GM23338 (cell line): ENCODE measurements around the gene PTGR3. TPM values are rescaled to one million over a fixed set of nuclear protein-coding genes. Genes with fewer than 3 reads are reported as not detected.

Source experiments
- ATAC-seq: fragments of 200-7000 bp; cut with Tn5 transposase; 3 replicates; pipeline ENCODE4 v1.9.1; 2020
- DNase-seq: peaks from one replicate; pipeline ENCODE4 v3.0.0-alpha.2; 2015; ENCODE audit warnings: low spot score
- H2AFZ ChIP-seq: fragments of 200-600 bp; sonication (generic); 2 replicates; pipeline ENCODE4 v1.8.0; 2016; ENCODE audit warnings: antibody characterized with exemption, mild to moderate bottlenecking, moderate library complexity
- H3F3A ChIP-seq: fragments of 200-600 bp; sonication (generic); replicated peaks from 2 replicates; pipeline ENCODE4 v1.8.0; 2017; ENCODE audit warnings: antibody characterized with exemption, mixed run types, low read depth
- H3K27ac ChIP-seq: fragments of 200-600 bp; sonication (generic); 2 replicates; pipeline ENCODE4 v1.6.1; 2016; ENCODE audit warnings: low read depth
- H3K27me3 ChIP-seq: fragments of 200-600 bp; sonication (generic); 2 replicates; pipeline ENCODE4 v1.8.0; 2016; ENCODE audit warnings: mild to moderate bottlenecking, mixed run types, moderate library complexity; ENCODE audit not compliant: insufficient read depth
- H3K36me3 ChIP-seq: fragments of 200-600 bp; sonication (generic); 2 replicates; pipeline ENCODE4 v1.8.0; 2016; ENCODE audit warnings: mild to moderate bottlenecking; ENCODE audit not compliant: insufficient read depth
- H3K4me1 ChIP-seq: fragments of 200-600 bp; sonication (generic); 2 replicates; pipeline ENCODE4 v1.8.0; 2016; ENCODE audit warnings: mild to moderate bottlenecking, moderate library complexity; ENCODE audit not compliant: insufficient read depth
- H3K4me2 ChIP-seq: fragments of 200-600 bp; sonication (generic); 2 replicates; pipeline ENCODE4 v1.7.1; 2017; ENCODE audit warnings: mixed run types
- H3K4me3 ChIP-seq: fragments of 200-600 bp; sonication (generic); 2 replicates; pipeline ENCODE4 v1.6.1; 2016; ENCODE audit warnings: mixed run types
- H3K79me2 ChIP-seq: fragments of 200-600 bp; sonication (generic); replicated peaks from 2 replicates; pipeline ENCODE4 v1.8.0; 2017; ENCODE audit warnings: mild to moderate bottlenecking; ENCODE audit not compliant: insufficient read depth
- H3K9me2 ChIP-seq: fragments of 200-600 bp; sonication (generic); 2 replicates; pipeline ENCODE4 v1.8.0; 2017; ENCODE audit not compliant: insufficient read depth
- H4K20me1 ChIP-seq: fragments of 200-600 bp; sonication (generic); replicated peaks from 2 replicates; pipeline ENCODE4 v1.8.0; 2017; ENCODE audit warnings: mild to moderate bottlenecking; ENCODE audit not compliant: insufficient read depth
- H3K27ac Mint-ChIP-seq: 2 replicates; pipeline ENCODE4 v1.8.0; 2020; ENCODE audit warnings: inconsistent platforms, mild to moderate bottlenecking, moderate library complexity, mixed read lengths
- H3K27me3 Mint-ChIP-seq: 3 replicates; pipeline ENCODE4 v1.8.0; 2022; ENCODE audit warnings: low read depth, mild to moderate bottlenecking, moderate library complexity, mixed read lengths, inconsistent platforms; ENCODE audit not compliant: insufficient read depth, poor library complexity
- H3K36me3 Mint-ChIP-seq: 3 replicates; pipeline ENCODE4 v1.8.0; 2021; ENCODE audit warnings: low read depth, mild to moderate bottlenecking, inconsistent platforms, moderate library complexity, mixed read lengths
- H3K4me1 Mint-ChIP-seq: 3 replicates; pipeline ENCODE4 v1.8.0; 2020; ENCODE audit warnings: mild to moderate bottlenecking, inconsistent platforms, mixed read lengths
- H3K4me3 Mint-ChIP-seq: 3 replicates; pipeline ENCODE4 v1.8.0; 2021; ENCODE audit warnings: moderate library complexity, mild to moderate bottlenecking, inconsistent platforms, mixed read lengths
- H3K9me3 Mint-ChIP-seq: 3 replicates; pipeline ENCODE4 v1.8.0; 2020; ENCODE audit warnings: moderate library complexity, mild to moderate bottlenecking, inconsistent platforms, mixed read lengths
- CTCF ChIP-seq, 2 experiments: fragments of 200-600 bp in 1 of 2; sonication (generic) in 1 of 2; conservative IDR thresholded peaks; 2 replicates each; pipeline versions ENCODE4 v1.5.1 to v1.6.1; 2016 to 2017; ENCODE audit warnings: antibody characterized with exemption in 2 of 2, low read depth in 2 of 2, mild to moderate bottlenecking in 2 of 2, moderate library complexity in 1 of 2
- ETS1 ChIP-seq: IDR thresholded peaks from 2 replicates; pipeline ENCODE4 v1.6.1; 2016; ENCODE audit warnings: antibody characterized with exemption
- EZH2phosphoT487 ChIP-seq: fragments of 200-600 bp; sonication (generic); IDR thresholded peaks from one replicate; pipeline ENCODE4 v1.8.1; 2018; ENCODE audit warnings: antibody characterized with exemption; ENCODE audit not compliant: unreplicated experiment
- NANOG ChIP-seq: IDR thresholded peaks from 2 replicates; pipeline ENCODE4 v1.6.1; 2016; ENCODE audit warnings: antibody characterized with exemption, borderline replicate concordance
- POLR2AphosphoS5 ChIP-seq: IDR thresholded peaks from 2 replicates; pipeline ENCODE4 v1.6.1; 2016; ENCODE audit warnings: antibody characterized with exemption, low read depth
- STAT1 ChIP-seq: IDR thresholded peaks from one replicate; pipeline ENCODE4 v1.6.1; 2016; ENCODE audit warnings: antibody characterized with exemption; ENCODE audit not compliant: unreplicated experiment
- ZNF114 ChIP-seq: fragments of 250-450 bp; sonication (Bioruptor Pico); IDR thresholded peaks from 2 replicates; pipeline ENCODE4 v1.5.0; 2020; ENCODE audit warnings: mild to moderate bottlenecking, moderate library complexity
- ZNF331 ChIP-seq: fragments of 250-450 bp; sonication (Bioruptor Pico); IDR thresholded peaks from 2 replicates; pipeline ENCODE4 v1.5.0; 2020; ENCODE audit warnings: low read depth, mild to moderate bottlenecking, moderate library complexity
- ZNF462 ChIP-seq: fragments of 250-450 bp; sonication (Bioruptor Pico); IDR thresholded peaks from 2 replicates; pipeline ENCODE4 v1.5.0; 2020; ENCODE audit warnings: mild to moderate bottlenecking, moderate library complexity
- polyA plus RNA-seq: library from polyadenylated mRNA; unstranded; fragments of >200 nt; fragmentation: Nextera tagmentation; extraction: Ambion mirVana; gene quantifications from 2 replicates; pipeline ENCODE4 v1.2.1, GENCODE V29; 2016
- total RNA-seq: library from RNA; depleted of rRNA; stranded (reverse); fragments of >200 nt; shearing (Covaris generic); gene quantifications from 2 replicates; pipeline ENCODE4 v1.2.3, GENCODE V29; 2014

Gene PTGR3
- total and polyA plus RNA-seq, 2 experiments from 2014 or later: 0.84 to 1.5 TPM

GRCh38 chr18:75168619-75169018 lies 40.3 kb downstream of the PTGR3 start:
- H4K20me1 ChIP-seq: no peaks in the 10 kb centered on the region
- Mint-ChIP-seq H3K9me3 (no peaks in the 10 kb centered on the region), H3K4me3 (no peak overlapping the region), H3K27me3 (peaks cover 5% of the 10 kb centered on the region), H3K36me3 (no peaks in the 10 kb centered on the region), H3K4me1 (peaks cover 15% of the 10 kb centered on the region), H3K27ac (no peak overlapping the region)
- H3K9me2 ChIP-seq: no peaks in the 10 kb centered on the region
- H3K4me3 ChIP-seq: no peak overlapping the region
- no peak for ATAC-seq
- TF ChIP-seq CTCF (conservative IDR thresholded peaks at IDR 0.05; ENCODE audit: low read depth in 2 of 2) (no peak), ZNF114 (CRISPR knock-in tag) (no peak), ETS1 (no peak), EZH2phosphoT487 (no peak), POLR2AphosphoS5 (no peak), NANOG (no peak)
- no peaks in the 10 kb centered on the region for H3K4me1 ChIP-seq
- H3K4me2 ChIP-seq: no peak overlapping the region
- H3K36me3 ChIP-seq: no peaks in the 10 kb centered on the region
- H3K79me2 ChIP-seq: no peaks in the 10 kb centered on the region
- no peak overlapping the region for H3K27ac ChIP-seq
- no peak overlapping the region for H2AFZ ChIP-seq
- no peaks in the 10 kb centered on the region for H3K27me3 ChIP-seq
- H3F3A ChIP-seq: no peaks in the 10 kb centered on the region
- DNase-seq: no peak

- Mint-ChIP-seq H3K4me3 (no peak overlapping the region), H3K36me3 (no peaks in the 10 kb centered on the region; the same call in 2 of the 3 replicates), H3K27ac (no peak overlapping the region), H3K27me3 (peaks cover 5% of the 10 kb centered on the region), H3K4me1 (peaks cover 10% of the 10 kb centered on the region), H3K9me3 (no peaks in the 10 kb centered on the region)
- H3K27me3 ChIP-seq: no peaks in the 10 kb centered on the region
- DNase-seq: no peak
- H3K4me2 ChIP-seq: no peak overlapping the region
- H3K9me2 ChIP-seq: no peaks in the 10 kb centered on the region
- H4K20me1 ChIP-seq: no peaks in the 10 kb centered on the region
- H3F3A ChIP-seq: no peaks in the 10 kb centered on the region
- no peaks in the 10 kb centered on the region for H3K36me3 ChIP-seq
- no peak overlapping the region for H3K27ac ChIP-seq
- no peaks in the 10 kb centered on the region for H3K4me1 ChIP-seq
- H2AFZ ChIP-seq: 0 out of 2 replicates have a peak overlapping the region, but pooled peaks have one; percentile 47
- no peak overlapping the region for H3K4me3 ChIP-seq
- ATAC-seq: no peak
- H3K79me2 ChIP-seq: no peaks in the 10 kb centered on the region
- no peak for TF ChIP-seq CTCF (conservative IDR thresholded peaks at IDR 0.05; ENCODE audit: low read depth in 2 of 2)
- TF ChIP-seq NANOG: no peak
- no peak for TF ChIP-seq STAT1
- no peak for TF ChIP-seq ZNF331
- no peak for TF ChIP-seq ZNF462 (CRISPR knock-in tag)
Measured at GRCh38 chr18:75167759-75168618, 41.0 kb downstream of the PTGR3 start.
